SH-SY5Y (cell line): ENCODE data around the gene GNLY.

Experiments used
- GATA2 ChIP-seq: IDR thresholded peaks from 2 replicates; pipeline ENCODE4 v1.6.1; 2011; ENCODE audit warnings: mild to moderate bottlenecking, low read depth, low read length
- GATA3 ChIP-seq: IDR thresholded peaks from 2 replicates; pipeline ENCODE4 v1.6.1; 2011; ENCODE audit warnings: low read depth, mild to moderate bottlenecking, low read length, moderate library complexity

DNA sequence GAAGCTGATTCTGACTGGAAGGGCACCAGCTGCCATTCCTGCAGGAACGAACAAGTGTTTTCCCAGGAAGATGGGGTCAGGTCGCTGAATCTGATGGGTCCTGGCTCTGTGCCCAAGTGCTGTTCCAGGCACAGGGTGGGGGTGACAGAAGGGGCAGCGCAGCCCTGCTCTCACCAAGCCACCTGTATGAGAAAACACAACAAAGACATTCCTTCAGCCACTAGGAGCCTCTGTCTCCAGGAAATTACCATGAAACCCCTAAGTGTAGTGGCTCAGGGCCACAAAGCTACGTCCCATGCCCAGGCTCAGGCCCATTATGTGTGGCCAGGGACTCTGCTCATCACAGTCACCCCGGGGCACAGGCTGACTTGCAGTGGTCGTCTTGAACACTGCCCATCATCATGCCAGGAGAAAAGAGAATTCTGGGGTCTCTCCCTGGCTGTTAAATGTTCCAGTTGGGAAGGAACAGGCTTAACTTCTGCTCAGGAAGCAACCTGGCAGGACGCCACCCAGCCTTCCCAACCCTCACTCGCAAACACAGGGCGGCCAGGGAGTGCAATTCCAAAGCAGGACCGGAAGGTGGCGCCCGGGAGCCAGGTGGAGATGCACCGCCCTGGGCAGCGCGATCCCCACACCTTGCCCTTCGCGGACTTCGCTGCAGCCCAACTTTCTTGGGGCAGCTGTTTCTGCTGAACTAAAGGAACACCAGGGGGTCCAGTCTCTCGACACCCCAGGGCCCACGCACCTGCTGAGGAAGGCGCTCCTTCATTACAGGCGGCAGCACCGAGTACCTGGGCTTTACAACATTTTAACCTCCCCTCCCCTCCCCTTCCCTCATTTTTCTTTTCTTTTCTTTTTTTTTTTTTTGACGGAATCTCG, 15.1 kb upstream of the GNLY start:
- no peak for TF ChIP-seq GATA3
- TF ChIP-seq GATA2 = no peak
